ENCODE results near the gene PTPRE. TPM values are rescaled to one million over a fixed set of nuclear protein-coding genes. Genes with fewer than 3 reads are reported as not detected.

PTPRE gene
- total RNA-seq, 1 experiment from 2014 or later: 0.50 TPM

GRCh38 chr10:128025437-128025836 lies 118.5 kb downstream of the PTPRE start:
- Mint-ChIP-seq H3K27ac (ENCODE audit: unreplicated experiment) (no peak overlapping the region), H3K4me1 (ENCODE audit: low read depth, unreplicated experiment) (no peaks in the 10 kb centered on the region), H3K27me3 (ENCODE audit: insufficient read depth, unreplicated experiment) (no peaks in the 10 kb centered on the region), H3K4me3 (ENCODE audit: unreplicated experiment) (no peak overlapping the region), H3K36me3 (ENCODE audit: insufficient read depth, unreplicated experiment) (no peaks in the 10 kb centered on the region), H3K9me3 (ENCODE audit: unreplicated experiment) (no peaks in the 10 kb centered on the region)
- Histone ChIP-seq H3K9me3 (no peaks in the 10 kb centered on the region), H3K36me3 (ENCODE audit: control insufficient read depth, insufficient read depth, low read length) (no peaks in the 10 kb centered on the region), H3K27me3 (replicated peaks; ENCODE audit: control insufficient read depth, insufficient read depth, low read length) (no peaks in the 10 kb centered on the region), H3K4me1 (no peaks in the 10 kb centered on the region), H3K4me3 (ENCODE audit: low read depth, low read length) (no peak overlapping the region)
- TF ChIP-seq CTCF (IDR thresholded peaks at IDR 0.05; ENCODE audit: insufficient read depth in 1 of 2, low read depth in 1 of 2, low read length in 1 of 2, severe bottlenecking in 1 of 2, unreplicated experiment in 1 of 2): no peak
- POLR2A ChIA-PET: no interaction called here
- intact Hi-C loops (cut with micrococcal nuclease; ENCODE audit: unreplicated experiment): no loop called here
- no TSS peak for BruUV-seq (replicated peaks)
- CTCF ChIA-PET: interaction anchor here (1.0 to 1.1 kb wide), 2 partner anchors 44 to 53 kb away, joined by 3 read pairs; no protein-coding TSS in a partner anchor
- DNase-seq: peak in 1 of 2 experiments; percentile 16

- no peaks in the 10 kb centered on the region for H3K4me1 Mint-ChIP-seq (ENCODE audit: low read depth, unreplicated experiment)
- no peak for TF ChIP-seq CTCF (IDR thresholded peaks at IDR 0.05; ENCODE audit: insufficient read depth in 1 of 2, low read depth in 1 of 2, low read length in 1 of 2, severe bottlenecking in 1 of 2, unreplicated experiment in 1 of 2)
- Histone ChIP-seq H3K4me3 (ENCODE audit: low read depth, low read length) (no peak overlapping the region), H3K36me3 (ENCODE audit: control insufficient read depth, insufficient read depth, low read length) (no peaks in the 10 kb centered on the region), H3K27me3 (replicated peaks; ENCODE audit: control insufficient read depth, insufficient read depth, low read length) (no peaks in the 10 kb centered on the region), H3K4me1 (no peaks in the 10 kb centered on the region), H3K9me3 (no peaks in the 10 kb centered on the region)
- no peak for DNase-seq
- H3K4me3 Mint-ChIP-seq (ENCODE audit: unreplicated experiment): no peak overlapping the region
- POLR2A ChIA-PET: no interaction called here
- intact Hi-C loops (cut with micrococcal nuclease; ENCODE audit: unreplicated experiment): no loop called here
- H3K27ac Mint-ChIP-seq (ENCODE audit: unreplicated experiment): no peak overlapping the region
- H3K36me3 Mint-ChIP-seq (ENCODE audit: insufficient read depth, unreplicated experiment): no peaks in the 10 kb centered on the region
- no peaks in the 10 kb centered on the region for H3K27me3 Mint-ChIP-seq (ENCODE audit: insufficient read depth, unreplicated experiment)
- no TSS peak for BruUV-seq (replicated peaks)
- no peaks in the 10 kb centered on the region for H3K9me3 Mint-ChIP-seq (ENCODE audit: unreplicated experiment)
- CTCF ChIA-PET: interaction anchor here (1.4 kb wide), 1 partner anchor 9 kb away, joined by 3 read pairs; no protein-coding TSS in a partner anchor
Measured at GRCh38 chr10:128025951-128026350, 119.0 kb downstream of the PTPRE start.

- Histone ChIP-seq H3K36me3 (ENCODE audit: control insufficient read depth, insufficient read depth, low read length) (no peaks in the 10 kb centered on the region), H3K27me3 (replicated peaks; ENCODE audit: control insufficient read depth, insufficient read depth, low read length) (no peaks in the 10 kb centered on the region), H3K4me1 (no peaks in the 10 kb centered on the region), H3K4me3 (ENCODE audit: low read depth, low read length) (no peak overlapping the region), H3K9me3 (no peaks in the 10 kb centered on the region)
- no peaks in the 10 kb centered on the region for H3K4me1 Mint-ChIP-seq (ENCODE audit: low read depth, unreplicated experiment)
- TF ChIP-seq CTCF (IDR thresholded peaks at IDR 0.05; ENCODE audit: insufficient read depth in 1 of 2, low read depth in 1 of 2, low read length in 1 of 2, severe bottlenecking in 1 of 2, unreplicated experiment in 1 of 2): no peak
- H3K27me3 Mint-ChIP-seq (ENCODE audit: insufficient read depth, unreplicated experiment): no peaks in the 10 kb centered on the region
- intact Hi-C loops (cut with micrococcal nuclease; ENCODE audit: unreplicated experiment): no loop called here
- H3K27ac Mint-ChIP-seq (ENCODE audit: unreplicated experiment): no peak overlapping the region
- no peak for DNase-seq
- no TSS peak for BruUV-seq (replicated peaks)
- no peaks in the 10 kb centered on the region for H3K36me3 Mint-ChIP-seq (ENCODE audit: insufficient read depth, unreplicated experiment)
- no peaks in the 10 kb centered on the region for H3K9me3 Mint-ChIP-seq (ENCODE audit: unreplicated experiment)
- POLR2A ChIA-PET: no interaction called here
- no peak overlapping the region for H3K4me3 Mint-ChIP-seq (ENCODE audit: unreplicated experiment)
- CTCF ChIA-PET: interaction anchor here (1.4 kb wide), 1 partner anchor 9 kb away, joined by 3 read pairs; no protein-coding TSS in a partner anchor
Measured at GRCh38 chr10:128026615-128027300, 119.9 kb downstream of the PTPRE start.
